HEK293 (cell line): ENCODE results near the gene ZNF223.

ENCODE experiments used
- CTCF ChIA-PET: fragments of 350-600 bp; formaldehyde crosslinking; extraction: SDS; loops from one replicate; lab custom pipeline; 2021; ENCODE audit warnings: antibody characterized with exemption; lab: Yijun Ruan, JAX
- POLR2A ChIA-PET: fragments of 300-600 bp; formaldehyde crosslinking; extraction: SDS; loops from one replicate; lab custom pipeline; 2020; ENCODE audit warnings: antibody characterized with exemption, inconsistent platforms; lab: Yijun Ruan, JAX
- H3K27ac ChIP-seq: fragments of 200-500 bp; sonication (Bioruptor generic); 2 replicates; pipeline ENCODE4 v1.5.1; 2014; ENCODE audit warnings: low read depth, low read length, control low read depth, inconsistent platforms; ENCODE audit errors: extremely low read depth
- H3K36me3 ChIP-seq, 2 experiments: fragments of 200-500 bp in 1 of 2; sonication (Bioruptor generic) in 1 of 2; 1 replicate in 1 of 2; 2 replicates in 1 of 2; pipeline ENCODE4 v1.5.1; 2014 to 2017; ENCODE audit warnings: inconsistent platforms in 2 of 2, low read length in 2 of 2; ENCODE audit not compliant: control insufficient read depth in 2 of 2, insufficient read depth in 1 of 2
- H3K4me1 ChIP-seq: fragments of 200-500 bp; sonication (Bioruptor generic); 2 replicates; pipeline ENCODE4 v1.5.1; 2014; ENCODE audit warnings: mild to moderate bottlenecking, low read length, inconsistent platforms; ENCODE audit not compliant: control insufficient read depth, insufficient read depth
- H3K4me3 ChIP-seq: 2 replicates; pipeline ENCODE4 v1.5.1; 2011; ENCODE audit warnings: low read depth, mild to moderate bottlenecking, control low read depth, low read length, moderate library complexity
- H3K9me3 ChIP-seq: fragments of 200-500 bp; sonication (Bioruptor generic); 2 replicates; pipeline ENCODE4 v1.5.1; 2014; ENCODE audit warnings: low read depth, low read length, inconsistent platforms; ENCODE audit not compliant: control insufficient read depth, insufficient read depth
- BCL11B ChIP-seq: fragments of 450-650 bp; formaldehyde crosslinking; IDR thresholded peaks from 2 replicates; pipeline ENCODE4 v1.5.1; 2016; ENCODE audit warnings: low read depth, missing biosample characterization, missing genetic modification characterization
- SP2 ChIP-seq: fragments of 450-650 bp; formaldehyde crosslinking; IDR thresholded peaks from 2 replicates; pipeline ENCODE4 v1.5.1; 2016; ENCODE audit warnings: missing biosample characterization, missing genetic modification characterization
- ZFP69B ChIP-seq: fragments of 450-650 bp; formaldehyde crosslinking; IDR thresholded peaks from 2 replicates; pipeline ENCODE4 v1.5.1; 2016; ENCODE audit warnings: missing biosample characterization, missing genetic modification characterization
- ZNF146 ChIP-seq: fragments of 450-650 bp; formaldehyde crosslinking; IDR thresholded peaks from 2 replicates; pipeline ENCODE4 v1.5.1; 2016; ENCODE audit warnings: missing biosample characterization, missing genetic modification characterization
- ZNF280D ChIP-seq: fragments of 450-650 bp; formaldehyde crosslinking; IDR thresholded peaks from 2 replicates; pipeline ENCODE4 v1.5.1; 2016; ENCODE audit warnings: missing biosample characterization, missing genetic modification characterization
- ZNF324 ChIP-seq: fragments of 450-650 bp; formaldehyde crosslinking; IDR thresholded peaks from 2 replicates; pipeline ENCODE4 v1.5.1; 2016; ENCODE audit warnings: missing biosample characterization, missing genetic modification characterization
- ZNF391 ChIP-seq: fragments of 450-650 bp; formaldehyde crosslinking; IDR thresholded peaks from 2 replicates; pipeline ENCODE4 v1.5.1; 2016; ENCODE audit warnings: low read depth, missing biosample characterization, missing genetic modification characterization, borderline replicate concordance
- ZNF449 ChIP-seq: fragments of 450-650 bp; formaldehyde crosslinking; IDR thresholded peaks from 2 replicates; pipeline ENCODE4 v1.5.1; 2017; ENCODE audit warnings: missing biosample characterization, mild to moderate bottlenecking, missing genetic modification characterization, moderate library complexity
- ZNF488 ChIP-seq: fragments of 450-650 bp; formaldehyde crosslinking; IDR thresholded peaks from 2 replicates; pipeline ENCODE4 v1.5.1; 2016; ENCODE audit warnings: missing biosample characterization, missing genetic modification characterization
- ZNF580 ChIP-seq: fragments of 450-650 bp; formaldehyde crosslinking; IDR thresholded peaks from 2 replicates; pipeline ENCODE4 v1.5.1; 2016; ENCODE audit warnings: missing biosample characterization, missing genetic modification characterization
- ZNF610 ChIP-seq: fragments of 450-650 bp; formaldehyde crosslinking; IDR thresholded peaks from 2 replicates; pipeline ENCODE4 v1.5.1; 2016; ENCODE audit warnings: missing biosample characterization, missing genetic modification characterization, borderline replicate concordance
- ZNF654 ChIP-seq: fragments of 450-650 bp; formaldehyde crosslinking; IDR thresholded peaks from 2 replicates; pipeline ENCODE4 v1.5.1; 2016; ENCODE audit warnings: low read depth, missing biosample characterization, missing genetic modification characterization
- ZNF664 ChIP-seq: fragments of 450-650 bp; formaldehyde crosslinking; IDR thresholded peaks from 2 replicates; pipeline ENCODE4 v1.5.1; 2016; ENCODE audit warnings: missing biosample characterization, missing genetic modification characterization
- ZNF704 ChIP-seq: fragments of 450-650 bp; formaldehyde crosslinking; IDR thresholded peaks from 2 replicates; pipeline ENCODE4 v1.5.1; 2016; ENCODE audit warnings: missing biosample characterization, missing genetic modification characterization
- ZNF768 ChIP-seq: fragments of 450-650 bp; formaldehyde crosslinking; IDR thresholded peaks from 2 replicates; pipeline ENCODE4 v1.5.1; 2018; ENCODE audit warnings: missing biosample characterization, mild to moderate bottlenecking, missing genetic modification characterization
- ZNF785 ChIP-seq: fragments of 450-650 bp; formaldehyde crosslinking; IDR thresholded peaks from 2 replicates; pipeline ENCODE4 v1.5.1; 2016; ENCODE audit warnings: missing biosample characterization, missing genetic modification characterization

The ZNF223 gene

GRCh38 chr19:44076325-44076724, 24.5 kb downstream of the ZNF223 start (continued):
- no peak for TF ChIP-seq ZNF280D
- no peak for TF ChIP-seq ZNF449 (tag by site-specific recombination)
- TF ChIP-seq ZNF610: no peak
- no peak for TF ChIP-seq ZNF654 (tag by site-specific recombination)
- no peak for TF ChIP-seq ZNF580 (tag by site-specific recombination)
- TF ChIP-seq ZNF488 (tag by site-specific recombination): no peak
- TF ChIP-seq ZNF664 (tag by site-specific recombination): peak; percentile 20; the same call in 1 of the 2 replicates
- no peak for TF ChIP-seq ZNF785 (tag by site-specific recombination)

GRCh38 chr19:44092108-44092507, 40.3 kb downstream of the ZNF223 start:
- H3K4me3 ChIP-seq: no peak overlapping the region
- POLR2A ChIA-PET: interaction anchor here (2.4 kb wide), 1 partner anchor 157 kb away, joined by 5 read pairs; the partner anchor contains the start of gene ZNF45
- peaks cover 2% of the 10 kb centered on the region for H3K9me3 ChIP-seq
- peaks cover 19% of the 10 kb centered on the region; the same call in 1 of the 2 replicates for H3K4me1 ChIP-seq
- TF ChIP-seq ZNF391 (tag by site-specific recombination) (no peak), ZNF704 (tag by site-specific recombination) (no peak), SP2 (tag by site-specific recombination) (no peak), ZNF768 (tag by site-specific recombination) (0 out of 2 replicates have a peak, but pooled peaks have one; percentile 11), ZFP69B (tag by site-specific recombination) (no peak), ZNF146 (tag by site-specific recombination) (no peak), ZNF324 (tag by site-specific recombination) (no peak), BCL11B (tag by site-specific recombination) (no peak)
- CTCF ChIA-PET: no interaction called here
- H3K36me3 ChIP-seq: peaks cover 7 to 40% of the 10 kb centered on the region in 2 experiments
- no peak overlapping the region for H3K27ac ChIP-seq
